Retinal pigment epithelial cell (primary cell): ENCODE measurements around the gene RHEB.
"Not testable (repeated sequence)": the region's sequence is repeated elsewhere in the genome, so short reads cannot be mapped to it uniquely, and the experiment has no call there.

ENCODE experiments used
- DNase-seq: peaks from one replicate; pipeline ENCODE4 v3.0.0-alpha.2; 2010; ENCODE audit warnings: low read depth
- H3K4me3 ChIP-seq: 2 replicates; pipeline ENCODE4 v1.5.1; 2011; ENCODE audit warnings: mild to moderate bottlenecking, low read length, control low read depth, moderate library complexity
- CTCF ChIP-seq: conservative IDR thresholded peaks from 2 replicates; pipeline ENCODE4 v1.5.1; 2011; ENCODE audit warnings: low read depth, low read length, control low read depth, inconsistent platforms

The RHEB gene

GRCh38 chr7:151542606-151543130, 23.0 kb upstream of the RHEB start:
- no peak overlapping the region for H3K4me3 ChIP-seq
- no peak for DNase-seq
- TF ChIP-seq CTCF, result no peak

GRCh38 chr7:151541709-151542499, 22.2 kb upstream of the RHEB start:
- H3K4me3 ChIP-seq, result no peak overlapping the region
- TF ChIP-seq CTCF, result no peak
- no peak for DNase-seq

GRCh38 chr7:151540146-151540545, 20.5 kb upstream of the RHEB start:
- no peak for TF ChIP-seq CTCF
- no peak overlapping the region for H3K4me3 ChIP-seq
- no peak for DNase-seq

GRCh38 chr7:151539088-151539671, 19.5 kb upstream of the RHEB start:
- no peak for TF ChIP-seq CTCF
- no peak overlapping the region for H3K4me3 ChIP-seq
- DNase-seq, result no peak

GRCh38 chr7:151537818-151538561, 18.3 kb upstream of the RHEB start:
- no peak for TF ChIP-seq CTCF
- no peak for DNase-seq
- no peak overlapping the region for H3K4me3 ChIP-seq

GRCh38 chr7:151536178-151536577, 16.5 kb upstream of the RHEB start:
- not testable (repeated sequence) for H3K4me3 ChIP-seq, DNase-seq

- no peak for TF ChIP-seq CTCF
- no peak for DNase-seq
- no peak overlapping the region for H3K4me3 ChIP-seq
Measured at GRCh38 chr7:151529842-151530241, 10.1 kb upstream of the RHEB start.
